Stomach (tissue), 9 donors: ENCODE measurements around the gene SPATA32. TPM values are rescaled to one million over a fixed set of nuclear protein-coding genes. Genes with fewer than 3 reads are reported as not detected.
"Not testable (repeated sequence)": the region's sequence is repeated elsewhere in the genome, so short reads cannot be mapped to it uniquely, and the experiment has no call there.

ENCODE experiments used
- DNase-seq, 2 donors: peaks; one replicate each; pipeline versions ENCODE4 v3.0.0 to v3.0.0-alpha.2; 2013 to 2019
- H3K27ac ChIP-seq, 5 donors: fragments of 200-600 bp in 4 of 5; sonication (generic) in 4 of 5; one replicate each; pipeline ENCODE4 v1.5.1; 2013 to 2019; ENCODE audit warnings: mild to moderate bottlenecking in 1 of 5, moderate library complexity in 1 of 5
- H3K27me3 ChIP-seq, 3 donors: fragments of 200-600 bp; sonication (generic); one replicate each; pipeline ENCODE4 v1.5.1; 2017 to 2019; ENCODE audit warnings: mixed run types in 1 of 3
- H3K36me3 ChIP-seq, 4 donors: fragments of 200-600 bp; sonication (generic); 1 replicate in 3 of 4; 2 replicates in 1 of 4; pipeline ENCODE4 v1.5.1; 2016 to 2019
- H3K4me1 ChIP-seq, 4 donors: fragments of 200-600 bp; sonication (generic); one replicate each; pipeline ENCODE4 v1.5.1; 2016 to 2019
- H3K4me3 ChIP-seq, 4 donors: fragments of 200-600 bp; sonication (generic) in 3 of 4; one replicate each; pipeline ENCODE4 v1.5.1; 2016 to 2019; ENCODE audit warnings: mild to moderate bottlenecking in 1 of 4
- H3K9me3 ChIP-seq, 4 donors: fragments of 200-600 bp; sonication (generic); one replicate each; pipeline ENCODE4 v1.5.1; 2016 to 2019
- EP300 ChIP-seq: sonication (generic); formaldehyde crosslinking; IDR thresholded peaks from one replicate; pipeline ENCODE4 v1.6.1; 2017; ENCODE audit warnings: antibody characterized with exemption
- POLR2A ChIP-seq, 4 donors: fragments of 450-650 bp; IDR thresholded peaks; one replicate each; pipeline ENCODE4 v1.6.1; 2016; ENCODE audit warnings: antibody characterized with exemption in 4 of 4, control low read depth in 2 of 4, mild to moderate bottlenecking in 1 of 4, moderate library complexity in 1 of 4
- POLR2AphosphoS5 ChIP-seq, 3 donors: sonication (generic); formaldehyde crosslinking; IDR thresholded peaks; one replicate each; pipeline ENCODE4 v1.6.1; 2016; ENCODE audit warnings: antibody characterized with exemption in 3 of 3
- WGBS, 5 donors: extraction: QIAGEN DNeasy Blood & Tissue Kit in 3 of 5; methylation state at CpG; one replicate each; pipeline versions ENCODE4 v1.1.5 to v1.1.7; 2013 to 2018; 5-methylcytosine and 5-hydroxymethylcytosine counted together
- intact Hi-C: fragments of 100-400 bp; cut with DNase I; formaldehyde crosslinking; loops from one replicate; pipeline ENCODE4 v1.15.1; 2023; ENCODE audit warnings: low total_unique reads
- polyA plus RNA-seq, 3 donors: library from polyadenylated mRNA; stranded (reverse); fragments of 200-250 nt; gene quantifications; one replicate each; pipeline ENCODE4 v1.2.3, GENCODE V29; 2013
- total RNA-seq, 5 donors: library from RNA; depleted of rRNA; stranded (reverse); fragments of >200 nt; gene quantifications; one replicate each; pipeline versions ENCODE4 v1.1.0 to v1.2.3, GENCODE V29; 2014 to 2016
- TF ChIP-seq, protein P1 (sequence below), 7 experiments: fragments of 450-650 bp in 4 of 7; fragments of 200-600 bp in 3 of 7; sonication (generic) in 3 of 7; IDR thresholded peaks; one replicate each; pipeline ENCODE4 v1.5.1; 2016 to 2019; ENCODE audit warnings: antibody characterized with exemption in 7 of 7, control low read depth in 2 of 7, mild to moderate bottlenecking in 1 of 7
- donor health status: healthy with polysubstance abuse.
- donor health status: Bipolar disorder and iron deficiency.
- donor health status: healthy.

Gene SPATA32
- total and polyA plus RNA-seq, 8 donors: not detected

DNA sequence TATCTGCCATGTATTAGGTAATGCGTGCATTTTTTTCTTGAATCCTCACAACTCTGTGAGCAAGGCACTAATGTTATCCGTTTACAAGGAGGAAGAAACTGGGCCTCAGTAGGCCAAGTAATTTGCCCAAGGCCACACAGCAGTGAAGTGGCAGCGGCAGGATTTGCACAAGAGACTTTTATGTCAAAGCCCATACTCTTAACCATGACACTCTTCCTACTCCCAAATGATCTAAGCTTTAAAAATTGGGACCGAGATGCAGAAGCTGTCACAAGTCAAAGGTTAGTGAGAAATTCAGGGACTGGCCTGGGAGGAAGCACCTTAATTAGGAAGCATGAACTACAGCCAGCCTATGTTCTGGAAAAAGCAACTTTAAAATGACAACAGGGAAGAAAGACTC lies 44.2 kb upstream of the SPATA32 start:
- Histone ChIP-seq H3K4me3 (no peak overlapping the region), H3K27me3 (no peaks in the 10 kb centered on the region), H3K4me1 (peaks cover 74 to 98% (median 87%) of the 10 kb centered on the region in 4 donors), H3K36me3 (no peaks in the 10 kb centered on the region), H3K27ac (peak overlapping the region in 4 of 5 donors; percentile 96 to 98 (median 96)), H3K9me3 (no peaks in the 10 kb centered on the region)
- no peak for DNase-seq
- intact Hi-C loops: no loop called here
- WGBS, 5 donors: 44 to 82% (median 60%) methylated on average over 4 of the region's 4 CpGs
- TF ChIP-seq POLR2AphosphoS5 (IDR thresholded peaks at IDR 0.05) (no peak), EP300 (no peak), POLR2A (IDR thresholded peaks at IDR 0.05) (no peak)
- TF ChIP-seq, protein P1, sequence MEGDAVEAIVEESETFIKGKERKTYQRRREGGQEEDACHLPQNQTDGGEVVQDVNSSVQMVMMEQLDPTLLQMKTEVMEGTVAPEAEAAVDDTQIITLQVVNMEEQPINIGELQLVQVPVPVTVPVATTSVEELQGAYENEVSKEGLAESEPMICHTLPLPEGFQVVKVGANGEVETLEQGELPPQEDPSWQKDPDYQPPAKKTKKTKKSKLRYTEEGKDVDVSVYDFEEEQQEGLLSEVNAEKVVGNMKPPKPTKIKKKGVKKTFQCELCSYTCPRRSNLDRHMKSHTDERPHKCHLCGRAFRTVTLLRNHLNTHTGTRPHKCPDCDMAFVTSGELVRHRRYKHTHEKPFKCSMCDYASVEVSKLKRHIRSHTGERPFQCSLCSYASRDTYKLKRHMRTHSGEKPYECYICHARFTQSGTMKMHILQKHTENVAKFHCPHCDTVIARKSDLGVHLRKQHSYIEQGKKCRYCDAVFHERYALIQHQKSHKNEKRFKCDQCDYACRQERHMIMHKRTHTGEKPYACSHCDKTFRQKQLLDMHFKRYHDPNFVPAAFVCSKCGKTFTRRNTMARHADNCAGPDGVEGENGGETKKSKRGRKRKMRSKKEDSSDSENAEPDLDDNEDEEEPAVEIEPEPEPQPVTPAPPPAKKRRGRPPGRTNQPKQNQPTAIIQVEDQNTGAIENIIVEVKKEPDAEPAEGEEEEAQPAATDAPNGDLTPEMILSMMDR (IDR thresholded peaks at IDR 0.05): no peak

DNA sequence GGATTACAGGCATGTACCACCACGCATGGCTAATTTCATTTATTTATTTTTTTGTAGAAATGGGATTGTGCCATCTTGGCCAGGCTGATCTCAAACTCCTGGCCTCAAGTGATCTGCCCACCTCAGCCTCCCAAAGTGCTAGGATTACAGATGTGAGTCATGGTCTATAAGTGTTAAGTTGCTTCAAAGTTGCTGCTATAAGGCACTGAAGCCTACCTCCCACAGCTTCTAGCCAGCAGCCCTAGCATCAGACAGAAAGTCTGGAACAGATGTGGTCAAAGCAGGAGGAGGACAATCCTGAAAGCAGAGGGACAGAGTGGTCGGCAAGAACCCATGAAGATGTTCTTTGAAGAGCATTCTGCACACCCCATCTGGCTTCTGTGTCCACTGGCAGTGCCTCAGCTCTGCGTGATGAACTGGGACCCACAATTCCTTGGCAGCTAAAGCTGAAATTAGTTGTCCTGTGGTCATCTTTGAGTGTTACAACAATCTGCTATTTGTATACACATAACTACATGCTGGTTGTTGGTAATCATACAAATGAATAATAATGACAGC lies 43.7 kb upstream of the SPATA32 start:
- intact Hi-C loops: no loop called here
- WGBS, 5 donors: 68 to 82% (median 77%) methylated on average over 3 of the region's 3 CpGs
- H3K4me1 ChIP-seq: peaks cover 73 to 98% (median 87%) of the 10 kb centered on the region in 4 donors
- H3K4me3 ChIP-seq: no peak overlapping the region
- peak overlapping the region in 4 of 5 donors; percentile 96 to 98 (median 96) for H3K27ac ChIP-seq
- no peak for DNase-seq
- TF ChIP-seq EP300: no peak
- TF ChIP-seq, protein P1 (IDR thresholded peaks at IDR 0.05): no peak
- TF ChIP-seq POLR2AphosphoS5 (IDR thresholded peaks at IDR 0.05): no peak
- no peak for TF ChIP-seq POLR2A (IDR thresholded peaks at IDR 0.05)
- no peaks in the 10 kb centered on the region for H3K27me3 ChIP-seq
- H3K36me3 ChIP-seq: no peaks in the 10 kb centered on the region
- H3K9me3 ChIP-seq: no peaks in the 10 kb centered on the region

DNA sequence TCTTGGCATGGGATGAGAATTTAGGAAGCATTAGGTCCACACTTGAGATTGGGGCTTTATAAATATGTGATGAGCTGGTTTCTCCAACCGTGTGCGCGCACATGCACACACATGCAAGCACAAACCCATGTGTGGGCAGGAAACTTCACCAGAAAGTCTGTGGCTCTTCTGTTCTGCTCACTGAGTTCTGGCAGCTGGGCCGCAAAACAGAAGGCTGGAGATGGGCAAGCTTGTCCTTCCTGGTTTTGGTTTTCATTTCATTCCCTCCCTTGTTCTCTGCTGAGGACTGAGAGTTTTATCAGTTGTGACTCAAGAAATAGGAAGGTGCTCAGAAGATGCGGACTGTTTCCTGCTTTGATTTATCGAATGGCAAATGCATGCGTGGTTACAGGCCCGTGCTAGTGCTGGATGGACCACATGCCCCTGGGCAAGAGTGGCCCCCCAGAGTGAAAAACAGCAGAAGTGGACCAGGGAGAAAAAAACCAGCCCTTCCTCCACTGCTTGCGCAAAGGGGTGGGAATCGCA lies 40.8 kb upstream of the SPATA32 start:
- WGBS, 5 donors: 43 to 53% (median 49%) methylated on average over 10 of the region's 10 CpGs
- H3K27me3 ChIP-seq: no peaks in the 10 kb centered on the region
- TF ChIP-seq POLR2AphosphoS5 (IDR thresholded peaks at IDR 0.05) (peak in 2 of 3 donors; percentile 55 to 84), EP300 (no peak), POLR2A (IDR thresholded peaks at IDR 0.05) (no peak)
- TF ChIP-seq, protein P1 (IDR thresholded peaks at IDR 0.05): no peak
- peaks cover 69 to 98% (median 85%) of the 10 kb centered on the region in 4 donors for H3K4me1 ChIP-seq
- H3K4me3 ChIP-seq: peak overlapping the region in 1 of 4 donors; percentile 7
- no peaks in the 10 kb centered on the region for H3K9me3 ChIP-seq
- no peaks in the 10 kb centered on the region for H3K36me3 ChIP-seq
- DNase-seq: peak in 1 of 2 donors; percentile 46
- intact Hi-C loops: no loop called here
- peak overlapping the region; percentile 71 to 96 (median 83) for H3K27ac ChIP-seq

DNA sequence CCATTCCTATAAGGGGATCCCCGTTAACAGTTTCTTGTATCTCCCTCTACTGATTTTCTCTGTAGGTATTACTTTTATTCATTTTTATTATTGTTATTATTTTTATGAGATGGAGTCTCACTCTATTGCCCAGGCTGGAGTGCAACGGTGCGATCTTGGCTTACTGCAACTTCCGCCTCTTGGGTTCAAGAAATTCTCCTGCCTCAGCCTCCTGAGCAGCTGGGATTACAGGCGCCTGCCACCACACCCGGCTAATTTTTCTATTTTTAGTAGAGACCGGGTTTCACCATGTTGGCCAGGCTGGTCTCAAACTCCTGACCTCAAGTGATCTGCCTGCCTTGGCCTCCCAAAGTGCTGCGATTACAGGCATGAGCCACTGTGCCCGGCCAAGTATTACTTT lies 40.3 kb upstream of the SPATA32 start:
- peak overlapping the region; percentile 71 to 96 (median 83) for H3K27ac ChIP-seq
- H3K4me3 ChIP-seq, H3K36me3 ChIP-seq, DNase-seq, H3K9me3 ChIP-seq, H3K27me3 ChIP-seq, intact Hi-C loops: not testable (repeated sequence)
- 64 to 78% (median 71%) methylated on average over 9 of the region's 9 CpGs for WGBS, 5 donors
- peaks cover 66 to 98% (median 85%) of the 10 kb centered on the region in 4 donors for H3K4me1 ChIP-seq

DNA sequence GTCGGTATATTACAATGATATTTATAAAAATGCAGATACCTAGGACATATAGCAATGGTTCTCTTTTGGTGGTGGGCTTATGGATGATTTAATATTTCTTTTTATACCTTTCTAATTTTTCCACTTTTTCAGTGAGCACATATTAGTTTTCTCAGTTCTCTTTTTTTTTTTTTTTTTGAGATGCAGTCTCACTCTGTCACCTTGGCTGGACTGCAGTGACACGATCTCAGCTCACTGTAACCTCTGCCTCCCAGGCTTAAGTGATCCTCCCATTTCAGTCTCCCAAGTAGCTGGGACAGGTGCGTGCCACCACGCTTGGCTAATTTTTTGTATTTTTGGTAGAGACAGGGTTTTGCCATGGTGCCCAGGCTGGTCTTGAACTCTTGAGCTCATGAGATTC lies 39.8 kb upstream of the SPATA32 start:
- H3K36me3 ChIP-seq: no peaks in the 10 kb centered on the region
- DNase-seq: no peak
- 88 to 99% (median 94%) methylated on average over 4 of the region's 4 CpGs for WGBS, 5 donors
- no peak overlapping the region for H3K4me3 ChIP-seq
- intact Hi-C loops: no loop called here
- no peak for TF ChIP-seq POLR2A (IDR thresholded peaks at IDR 0.05)
- TF ChIP-seq, protein P1 (IDR thresholded peaks at IDR 0.05): no peak
- TF ChIP-seq EP300: no peak
- no peak for TF ChIP-seq POLR2AphosphoS5 (IDR thresholded peaks at IDR 0.05)
- no peaks in the 10 kb centered on the region for H3K9me3 ChIP-seq
- no peaks in the 10 kb centered on the region for H3K27me3 ChIP-seq
- H3K4me1 ChIP-seq: peaks cover 66 to 98% (median 85%) of the 10 kb centered on the region in 4 donors
- peak overlapping the region in 4 of 5 donors; percentile 71 to 96 (median 90) for H3K27ac ChIP-seq
